K562 (cell line): ENCODE measurements around the gene PLEKHN1. TPM values are rescaled to one million over a fixed set of nuclear protein-coding genes. Genes with fewer than 3 reads are reported as not detected.

Experiments
- BRD9 ChIP-seq: fragments of 450-650 bp; IDR thresholded peaks from 2 replicates; pipeline ENCODE4 v1.6.1; 2018; ENCODE audit warnings: low read depth; ENCODE audit not compliant: partially characterized antibody
- CBX3 ChIP-seq, 2 experiments: IDR thresholded peaks; 1 replicate in 1 of 2; 2 replicates in 1 of 2; pipeline ENCODE4 v1.6.1; 2012; ENCODE audit warnings: inconsistent platforms in 2 of 2, low read length in 2 of 2, borderline replicate concordance in 1 of 2, control low read depth in 1 of 2
- CXXC5 ChIP-seq: fragments of 250-450 bp; sonication (Bioruptor Pico); IDR thresholded peaks from 2 replicates; pipeline ENCODE4 v1.8.0; 2022; ENCODE audit warnings: inconsistent platforms, mild to moderate bottlenecking, moderate library complexity
- FIP1L1 ChIP-seq: fragments of 200-400 bp; formaldehyde crosslinking; IDR thresholded peaks from 2 replicates; pipeline ENCODE4 v1.6.1; 2018; ENCODE audit warnings: mild to moderate bottlenecking, low read depth, low read length; ENCODE audit not compliant: poor library complexity, severe bottlenecking
- FOXM1 ChIP-seq, 2 experiments: fragments of 450-650 bp in 1 of 2; sonication (generic) in 1 of 2; formaldehyde crosslinking in 1 of 2; IDR thresholded peaks; 2 replicates each; pipeline versions ENCODE4 v1.6.1 to v1.9.0; 2017 to 2022; ENCODE audit warnings: low read depth in 2 of 2, mild to moderate bottlenecking in 2 of 2, missing genetic modification reagents in 1 of 2, moderate library complexity in 1 of 2
- GATAD2B ChIP-seq: fragments of 450-650 bp; IDR thresholded peaks from 2 replicates; pipeline ENCODE4 v1.6.1; 2017; ENCODE audit warnings: mild to moderate bottlenecking, borderline replicate concordance
- L3MBTL2 ChIP-seq: fragments of 450-650 bp; IDR thresholded peaks from 2 replicates; pipeline ENCODE4 v1.6.1; 2016; ENCODE audit warnings: mild to moderate bottlenecking, moderate library complexity
- POU5F1 ChIP-seq: fragments of 150-350 bp; IDR thresholded peaks from 2 replicates; pipeline ENCODE4 v1.6.1; 2014; ENCODE audit warnings: borderline replicate concordance, low read length, low read depth, mild to moderate bottlenecking; ENCODE audit not compliant: partially characterized antibody
- PTRF ChIP-seq: fragments of 450-650 bp; IDR thresholded peaks from 2 replicates; pipeline ENCODE4 v1.6.1; 2016; ENCODE audit warnings: mild to moderate bottlenecking, missing genetic modification characterization, missing compliant biosample characterization
- ZNF124 ChIP-seq: sonication (generic); formaldehyde crosslinking; IDR thresholded peaks from 2 replicates; pipeline ENCODE4 v1.8.1; 2022; ENCODE audit warnings: missing genetic modification reagents
- ZNF561 ChIP-seq: fragments of 450-650 bp; formaldehyde crosslinking; conservative IDR thresholded peaks from 2 replicates; pipeline ENCODE4 v1.4.0; 2020; ENCODE audit warnings: mild to moderate bottlenecking, moderate library complexity
- ZNF584 ChIP-seq: fragments of 200-800 bp; sonication (Bioruptor generic); IDR thresholded peaks from 2 replicates; pipeline ENCODE4 v1.6.1; 2016; ENCODE audit warnings: low read depth, mild to moderate bottlenecking, missing genetic modification characterization, missing compliant biosample characterization
- ZNF830 ChIP-seq: fragments of 250-450 bp; sonication (Bioruptor Pico); IDR thresholded peaks from 2 replicates; pipeline ENCODE4 v1.5.0; 2021; ENCODE audit warnings: mild to moderate bottlenecking
- ZSCAN32 ChIP-seq: fragments of 450-650 bp; formaldehyde crosslinking; IDR thresholded peaks from 2 replicates; pipeline ENCODE4 v1.4.0; 2020; ENCODE audit warnings: mild to moderate bottlenecking, moderate library complexity
- polyA plus RNA-seq, 8 experiments: library from polyadenylated mRNA; depleted of rRNA in 4 of 8; stranded (reverse) in 5 of 8; unstranded in 3 of 8; fragments of >200 nt; fragmentation: Nextera tagmentation in 2 of 8; fragmentation: Illumina TruSeq in 1 of 8; extraction: Ambion mirVana in 2 of 8; extraction: Trizol in 1 of 8; gene quantifications; 2 replicates each; pipeline versions ENCODE4 v1.2.1 to v1.2.3, GENCODE V29; 2011 to 2014; ENCODE audit warnings: inconsistent platforms in 1 of 8, missing spikeins in 1 of 8
- total RNA-seq, 7 experiments: library from RNA; depleted of rRNA in 6 of 7; stranded (reverse); fragments of >200 nt in 6 of 7; fragmentation: Illumina TruSeq in 2 of 7; extraction: Trizol in 2 of 7; gene quantifications; 2 replicates each; pipeline versions ENCODE4 v1.2.1 to v1.2.3, GENCODE V29; 2011 to 2021; ENCODE audit warnings: low replicate concordance in 1 of 7
- TF ChIP-seq, protein P1 (sequence below): fragments of 250-450 bp; sonication (Bioruptor Pico); IDR thresholded peaks from 2 replicates; pipeline ENCODE4 v1.4.0; 2020; ENCODE audit warnings: mild to moderate bottlenecking, moderate library complexity
- TF ChIP-seq, protein P2 (sequence below): fragments of 200-800 bp; sonication (Bioruptor generic); IDR thresholded peaks from 2 replicates; pipeline ENCODE4 v1.6.1; 2016; ENCODE audit warnings: missing genetic modification characterization, missing compliant biosample characterization
- TF ChIP-seq, protein P3 (sequence below): fragments of 250-450 bp; sonication (Bioruptor Pico); IDR thresholded peaks from 2 replicates; pipeline ENCODE4 v1.9.0; 2021; ENCODE audit warnings: mild to moderate bottlenecking
- TF ChIP-seq, protein P4 (sequence below): fragments of 250-450 bp; sonication (Bioruptor Pico); IDR thresholded peaks from 2 replicates; pipeline ENCODE4 v1.8.0; 2022; ENCODE audit warnings: inconsistent platforms

The PLEKHN1 gene
- total and polyA plus RNA-seq, 9 of the 15 experiments (the other 6 are each of a cell fraction or from before 2014, with no cell fraction given): 0.07 to 1.5 (median 0.13) TPM; not detected in 2

DNA sequence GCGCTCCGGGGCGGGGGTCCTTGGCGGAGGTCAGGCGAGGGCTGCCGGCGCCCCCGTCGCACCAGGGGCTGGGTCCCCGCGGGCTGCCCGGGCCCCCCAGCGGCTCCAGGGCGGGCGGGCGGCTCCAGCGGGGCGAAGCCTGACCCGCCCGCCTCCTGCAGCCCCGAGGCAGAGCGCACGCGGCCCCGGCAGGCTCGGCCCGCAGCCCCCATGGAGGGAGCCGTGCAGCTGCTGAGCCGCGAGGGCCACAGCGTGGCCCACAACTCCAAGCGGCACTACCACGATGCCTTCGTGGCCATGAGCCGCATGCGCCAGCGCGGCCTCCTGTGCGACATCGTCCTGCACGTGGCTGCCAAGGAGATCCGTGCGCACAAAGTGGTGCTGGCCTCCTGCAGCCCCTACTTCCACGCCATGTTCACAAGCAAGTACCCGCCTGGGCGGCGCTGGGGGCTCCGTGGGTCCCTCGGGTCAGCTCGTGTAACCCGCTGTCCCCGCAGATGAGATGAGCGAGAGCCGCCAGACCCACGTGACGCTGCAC lies 5.1 kb upstream of the PLEKHN1 start (continued):
- TF ChIP-seq, protein P1, sequence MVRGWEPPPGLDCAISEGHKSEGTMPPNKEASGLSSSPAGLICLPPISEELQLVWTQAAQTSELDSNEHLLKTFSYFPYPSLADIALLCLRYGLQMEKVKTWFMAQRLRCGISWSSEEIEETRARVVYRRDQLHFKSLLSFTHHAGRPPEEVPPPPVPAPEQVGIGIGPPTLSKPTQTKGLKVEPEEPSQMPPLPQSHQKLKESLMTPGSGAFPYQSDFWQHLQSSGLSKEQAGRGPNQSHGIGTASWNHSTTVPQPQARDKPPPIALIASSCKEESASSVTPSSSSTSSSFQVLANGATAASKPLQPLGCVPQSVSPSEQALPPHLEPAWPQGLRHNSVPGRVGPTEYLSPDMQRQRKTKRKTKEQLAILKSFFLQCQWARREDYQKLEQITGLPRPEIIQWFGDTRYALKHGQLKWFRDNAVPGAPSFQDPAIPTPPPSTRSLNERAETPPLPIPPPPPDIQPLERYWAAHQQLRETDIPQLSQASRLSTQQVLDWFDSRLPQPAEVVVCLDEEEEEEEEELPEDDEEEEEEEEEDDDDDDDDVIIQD (CRISPR knock-in tag): no peak
- no peak for TF ChIP-seq BRD9
- peak; percentile 75; the same call in 1 of the 2 replicates for TF ChIP-seq ZNF124 (CRISPR knock-in tag)
- peak in 1 of 2 experiments; percentile 57; a peak in 1 of 3 replicates for TF ChIP-seq CBX3 (IDR thresholded peaks at IDR 0.05; ENCODE audit: borderline replicate concordance in 1 of 2, low read length in 2 of 2)
- no peak for TF ChIP-seq ZNF561 (CRISPR knock-in tag)
- TF ChIP-seq POU5F1: no peak
- TF ChIP-seq, protein P2, sequence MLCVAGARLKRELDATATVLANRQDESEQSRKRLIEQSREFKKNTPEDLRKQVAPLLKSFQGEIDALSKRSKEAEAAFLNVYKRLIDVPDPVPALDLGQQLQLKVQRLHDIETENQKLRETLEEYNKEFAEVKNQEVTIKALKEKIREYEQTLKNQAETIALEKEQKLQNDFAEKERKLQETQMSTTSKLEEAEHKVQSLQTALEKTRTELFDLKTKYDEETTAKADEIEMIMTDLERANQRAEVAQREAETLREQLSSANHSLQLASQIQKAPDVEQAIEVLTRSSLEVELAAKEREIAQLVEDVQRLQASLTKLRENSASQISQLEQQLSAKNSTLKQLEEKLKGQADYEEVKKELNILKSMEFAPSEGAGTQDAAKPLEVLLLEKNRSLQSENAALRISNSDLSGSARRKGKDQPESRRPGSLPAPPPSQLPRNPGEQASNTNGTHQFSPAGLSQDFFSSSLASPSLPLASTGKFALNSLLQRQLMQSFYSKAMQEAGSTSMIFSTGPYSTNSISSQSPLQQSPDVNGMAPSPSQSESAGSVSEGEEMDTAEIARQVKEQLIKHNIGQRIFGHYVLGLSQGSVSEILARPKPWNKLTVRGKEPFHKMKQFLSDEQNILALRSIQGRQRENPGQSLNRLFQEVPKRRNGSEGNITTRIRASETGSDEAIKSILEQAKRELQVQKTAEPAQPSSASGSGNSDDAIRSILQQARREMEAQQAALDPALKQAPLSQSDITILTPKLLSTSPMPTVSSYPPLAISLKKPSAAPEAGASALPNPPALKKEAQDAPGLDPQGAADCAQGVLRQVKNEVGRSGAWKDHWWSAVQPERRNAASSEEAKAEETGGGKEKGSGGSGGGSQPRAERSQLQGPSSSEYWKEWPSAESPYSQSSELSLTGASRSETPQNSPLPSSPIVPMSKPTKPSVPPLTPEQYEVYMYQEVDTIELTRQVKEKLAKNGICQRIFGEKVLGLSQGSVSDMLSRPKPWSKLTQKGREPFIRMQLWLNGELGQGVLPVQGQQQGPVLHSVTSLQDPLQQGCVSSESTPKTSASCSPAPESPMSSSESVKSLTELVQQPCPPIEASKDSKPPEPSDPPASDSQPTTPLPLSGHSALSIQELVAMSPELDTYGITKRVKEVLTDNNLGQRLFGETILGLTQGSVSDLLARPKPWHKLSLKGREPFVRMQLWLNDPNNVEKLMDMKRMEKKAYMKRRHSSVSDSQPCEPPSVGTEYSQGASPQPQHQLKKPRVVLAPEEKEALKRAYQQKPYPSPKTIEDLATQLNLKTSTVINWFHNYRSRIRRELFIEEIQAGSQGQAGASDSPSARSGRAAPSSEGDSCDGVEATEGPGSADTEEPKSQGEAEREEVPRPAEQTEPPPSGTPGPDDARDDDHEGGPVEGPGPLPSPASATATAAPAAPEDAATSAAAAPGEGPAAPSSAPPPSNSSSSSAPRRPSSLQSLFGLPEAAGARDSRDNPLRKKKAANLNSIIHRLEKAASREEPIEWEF (CRISPR knock-in tag): no peak
- TF ChIP-seq FIP1L1: peak; percentile 40
- peak; percentile 10; the same call in 1 of the 2 replicates for TF ChIP-seq CXXC5 (CRISPR knock-in tag)
- no peak for TF ChIP-seq PTRF (tag)
- no peak for TF ChIP-seq ZNF830 (CRISPR knock-in tag)
- no peak for TF ChIP-seq ZSCAN32 (CRISPR knock-in tag)
- no peak for TF ChIP-seq FOXM1 (IDR thresholded peaks at IDR 0.05; ENCODE audit: low read depth)
- TF ChIP-seq FOXM1 (CRISPR knock-in tag; IDR thresholded peaks at IDR 0.05; ENCODE audit: low read depth): peak; percentile 78; the same call in 1 of the 2 replicates
- no peak for TF ChIP-seq ZNF584 (CRISPR knock-in tag)
- peak; percentile 76; the same call in 1 of the 2 replicates for TF ChIP-seq GATAD2B
- TF ChIP-seq, protein P3, sequence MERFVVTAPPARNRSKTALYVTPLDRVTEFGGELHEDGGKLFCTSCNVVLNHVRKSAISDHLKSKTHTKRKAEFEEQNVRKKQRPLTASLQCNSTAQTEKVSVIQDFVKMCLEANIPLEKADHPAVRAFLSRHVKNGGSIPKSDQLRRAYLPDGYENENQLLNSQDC (CRISPR knock-in tag): no peak
- TF ChIP-seq, protein P4, sequence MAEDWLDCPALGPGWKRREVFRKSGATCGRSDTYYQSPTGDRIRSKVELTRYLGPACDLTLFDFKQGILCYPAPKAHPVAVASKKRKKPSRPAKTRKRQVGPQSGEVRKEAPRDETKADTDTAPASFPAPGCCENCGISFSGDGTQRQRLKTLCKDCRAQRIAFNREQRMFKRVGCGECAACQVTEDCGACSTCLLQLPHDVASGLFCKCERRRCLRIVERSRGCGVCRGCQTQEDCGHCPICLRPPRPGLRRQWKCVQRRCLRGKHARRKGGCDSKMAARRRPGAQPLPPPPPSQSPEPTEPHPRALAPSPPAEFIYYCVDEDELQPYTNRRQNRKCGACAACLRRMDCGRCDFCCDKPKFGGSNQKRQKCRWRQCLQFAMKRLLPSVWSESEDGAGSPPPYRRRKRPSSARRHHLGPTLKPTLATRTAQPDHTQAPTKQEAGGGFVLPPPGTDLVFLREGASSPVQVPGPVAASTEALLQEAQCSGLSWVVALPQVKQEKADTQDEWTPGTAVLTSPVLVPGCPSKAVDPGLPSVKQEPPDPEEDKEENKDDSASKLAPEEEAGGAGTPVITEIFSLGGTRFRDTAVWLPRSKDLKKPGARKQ (CRISPR knock-in tag): 0 out of 2 replicates have a peak, but pooled peaks have one; percentile 38
- TF ChIP-seq L3MBTL2: peak; percentile 93
